Suprapubic skin (tissue), 4 donors: ENCODE results near the gene B3GALT6.

Experiments
- EP300 ChIP-seq: sonication (generic); formaldehyde crosslinking; IDR thresholded peaks from one replicate; pipeline ENCODE4 v1.6.1; 2017; ENCODE audit warnings: antibody characterized with exemption
- POLR2A ChIP-seq, 2 donors: fragments of 450-650 bp; IDR thresholded peaks; one replicate each; pipeline ENCODE4 v1.6.1; 2017; ENCODE audit warnings: antibody characterized with exemption in 2 of 2, mild to moderate bottlenecking in 2 of 2, moderate library complexity in 2 of 2
- POLR2AphosphoS5 ChIP-seq, 3 donors: sonication (generic); formaldehyde crosslinking; IDR thresholded peaks; one replicate each; pipeline ENCODE4 v1.6.1; 2017; ENCODE audit warnings: antibody characterized with exemption in 3 of 3
- TF ChIP-seq, protein P1 (sequence below), 2 donors: fragments of 200-600 bp in 1 of 2; fragments of 450-650 bp in 1 of 2; sonication (generic) in 1 of 2; IDR thresholded peaks; one replicate each; pipeline ENCODE4 v1.5.1; 2016 to 2019; ENCODE audit warnings: antibody characterized with exemption in 2 of 2, mild to moderate bottlenecking in 1 of 2, moderate library complexity in 1 of 2

DNA sequence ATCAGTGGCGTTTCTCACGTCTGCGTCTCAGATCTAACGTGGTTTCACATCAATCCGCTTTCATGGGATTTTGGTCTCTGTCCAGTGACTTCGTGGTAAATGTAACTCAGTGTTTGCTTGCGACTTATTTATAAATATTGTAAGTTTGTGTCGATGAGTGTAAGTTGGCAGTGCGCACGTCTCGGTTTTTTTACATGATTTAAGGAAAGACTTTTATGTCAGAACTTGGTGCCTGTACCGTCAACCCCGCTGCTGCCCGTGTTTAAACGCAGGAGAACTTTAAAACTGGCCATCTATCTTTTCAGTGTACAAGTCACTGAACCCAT lies 1.5 kb downstream of the B3GALT6 start:
- TF ChIP-seq, protein P1, sequence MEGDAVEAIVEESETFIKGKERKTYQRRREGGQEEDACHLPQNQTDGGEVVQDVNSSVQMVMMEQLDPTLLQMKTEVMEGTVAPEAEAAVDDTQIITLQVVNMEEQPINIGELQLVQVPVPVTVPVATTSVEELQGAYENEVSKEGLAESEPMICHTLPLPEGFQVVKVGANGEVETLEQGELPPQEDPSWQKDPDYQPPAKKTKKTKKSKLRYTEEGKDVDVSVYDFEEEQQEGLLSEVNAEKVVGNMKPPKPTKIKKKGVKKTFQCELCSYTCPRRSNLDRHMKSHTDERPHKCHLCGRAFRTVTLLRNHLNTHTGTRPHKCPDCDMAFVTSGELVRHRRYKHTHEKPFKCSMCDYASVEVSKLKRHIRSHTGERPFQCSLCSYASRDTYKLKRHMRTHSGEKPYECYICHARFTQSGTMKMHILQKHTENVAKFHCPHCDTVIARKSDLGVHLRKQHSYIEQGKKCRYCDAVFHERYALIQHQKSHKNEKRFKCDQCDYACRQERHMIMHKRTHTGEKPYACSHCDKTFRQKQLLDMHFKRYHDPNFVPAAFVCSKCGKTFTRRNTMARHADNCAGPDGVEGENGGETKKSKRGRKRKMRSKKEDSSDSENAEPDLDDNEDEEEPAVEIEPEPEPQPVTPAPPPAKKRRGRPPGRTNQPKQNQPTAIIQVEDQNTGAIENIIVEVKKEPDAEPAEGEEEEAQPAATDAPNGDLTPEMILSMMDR (IDR thresholded peaks at IDR 0.05): no peak
- TF ChIP-seq EP300 (no peak), POLR2A (IDR thresholded peaks at IDR 0.05) (no peak), POLR2AphosphoS5 (IDR thresholded peaks at IDR 0.05) (no peak)
